ENCODE results near the gene OR2T27. TPM values are rescaled to one million over a fixed set of nuclear protein-coding genes. Genes with fewer than 3 reads are reported as not detected.
A peak's percentile ranks its signal among the peaks of the same experiment; 100 is the strongest.

The OR2T27 gene
- total RNA-seq, 1 experiment from 2014 or later: not detected

DNA sequence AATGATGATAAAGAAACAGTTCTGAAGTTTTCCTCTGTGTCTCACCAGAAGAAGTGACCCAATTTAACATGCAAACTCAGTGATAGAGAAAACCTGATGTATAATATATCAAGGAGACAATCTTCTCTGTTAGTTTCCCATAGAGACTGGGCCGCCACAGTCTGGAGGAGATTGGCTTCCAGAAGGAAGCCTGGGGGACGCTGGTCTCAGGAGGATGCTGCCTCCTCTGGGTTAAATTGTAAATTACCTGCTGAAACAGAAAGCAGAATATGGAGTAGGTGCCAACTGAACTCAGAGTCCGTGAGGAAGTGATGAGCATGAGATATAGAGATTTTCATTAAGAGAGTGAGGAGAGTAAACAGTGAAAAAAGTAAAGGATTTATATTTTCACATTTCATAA lies 31.5 kb upstream of the OR2T27 start:
- intact Hi-C loops (cut with micrococcal nuclease): loop anchor here (5.0 kb wide), 1 partner anchor 65 kb away; no protein-coding TSS in a partner anchor
- ATAC-seq: peak; percentile 80

More for the DNA sequence above, 31.5 kb upstream of the OR2T27 start:
- no peaks in the 10 kb centered on the region for H3K9me3 ChIP-seq (ENCODE audit: control insufficient read depth in 1 of 2, insufficient read depth in 1 of 2, low read depth in 1 of 2, low read length in 2 of 2)
- H3K4me2 ChIP-seq (ENCODE audit: low read length): no peak overlapping the region
- no peaks in the 10 kb centered on the region for H3K27me3 ChIP-seq (ENCODE audit: insufficient read depth, low read length)
- H3K9me2 ChIP-seq (ENCODE audit: insufficient read depth): no peaks in the 10 kb centered on the region
- no peak overlapping the region for H3K4me3 ChIP-seq (replicated peaks in 1 of 2; ENCODE audit: low read depth in 1 of 2, low read length in 2 of 2)
- H4K20me1 ChIP-seq (ENCODE audit: insufficient read depth): no peaks in the 10 kb centered on the region
- no peaks in the 10 kb centered on the region for H3K36me3 ChIP-seq (ENCODE audit: control insufficient read depth in 1 of 2, insufficient read depth in 2 of 2, low read length in 2 of 2)
- no peak overlapping the region for H3K27ac ChIP-seq (ENCODE audit: low read depth, low read length)
- DNase-seq (ENCODE audit: low read depth, low spot score): no peak
- TF ChIP-seq, protein P1, sequence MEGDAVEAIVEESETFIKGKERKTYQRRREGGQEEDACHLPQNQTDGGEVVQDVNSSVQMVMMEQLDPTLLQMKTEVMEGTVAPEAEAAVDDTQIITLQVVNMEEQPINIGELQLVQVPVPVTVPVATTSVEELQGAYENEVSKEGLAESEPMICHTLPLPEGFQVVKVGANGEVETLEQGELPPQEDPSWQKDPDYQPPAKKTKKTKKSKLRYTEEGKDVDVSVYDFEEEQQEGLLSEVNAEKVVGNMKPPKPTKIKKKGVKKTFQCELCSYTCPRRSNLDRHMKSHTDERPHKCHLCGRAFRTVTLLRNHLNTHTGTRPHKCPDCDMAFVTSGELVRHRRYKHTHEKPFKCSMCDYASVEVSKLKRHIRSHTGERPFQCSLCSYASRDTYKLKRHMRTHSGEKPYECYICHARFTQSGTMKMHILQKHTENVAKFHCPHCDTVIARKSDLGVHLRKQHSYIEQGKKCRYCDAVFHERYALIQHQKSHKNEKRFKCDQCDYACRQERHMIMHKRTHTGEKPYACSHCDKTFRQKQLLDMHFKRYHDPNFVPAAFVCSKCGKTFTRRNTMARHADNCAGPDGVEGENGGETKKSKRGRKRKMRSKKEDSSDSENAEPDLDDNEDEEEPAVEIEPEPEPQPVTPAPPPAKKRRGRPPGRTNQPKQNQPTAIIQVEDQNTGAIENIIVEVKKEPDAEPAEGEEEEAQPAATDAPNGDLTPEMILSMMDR (IDR thresholded peaks at IDR 0.05 in 2 of 3, conservative IDR thresholded peaks at IDR 0.05 in 1 of 3; ENCODE audit: borderline replicate concordance in 1 of 3, insufficient read depth in 1 of 3, low read depth in 2 of 3, low read length in 2 of 3): peak in 2 of 3 experiments; percentile 35 to 39; a peak in 3 of 6 replicates
- TF ChIP-seq CEBPB (IDR thresholded peaks at IDR 0.05; ENCODE audit: low read depth) (no peak), SP1 (IDR thresholded peaks at IDR 0.05; ENCODE audit: low read depth) (no peak), EGR1 (IDR thresholded peaks at IDR 0.05; ENCODE audit: low read depth) (no peak), RAD21 (IDR thresholded peaks at IDR 0.05; ENCODE audit: low read depth) (peak; percentile 51), FOSL1 (IDR thresholded peaks at IDR 0.05; ENCODE audit: low read depth) (no peak), EZH2 (IDR thresholded peaks at IDR 0.05) (no peak), TCF7L2 (IDR thresholded peaks at IDR 0.05; ENCODE audit: borderline replicate concordance, extremely low read depth, insufficient read depth, insufficient read length) (no peak), ZFX (IDR thresholded peaks at IDR 0.05) (no peak), POLR2AphosphoS5 (IDR thresholded peaks at IDR 0.05; ENCODE audit: low read depth, low read length) (no peak), YY1 (IDR thresholded peaks at IDR 0.05; ENCODE audit: extremely low read depth, insufficient replicate concordance, low read depth, low read length) (no peak), SRF (IDR thresholded peaks at IDR 0.05; ENCODE audit: low read depth) (no peak), CBX3 (IDR thresholded peaks at IDR 0.05; ENCODE audit: low read depth) (no peak)
- TF ChIP-seq, protein P2, sequence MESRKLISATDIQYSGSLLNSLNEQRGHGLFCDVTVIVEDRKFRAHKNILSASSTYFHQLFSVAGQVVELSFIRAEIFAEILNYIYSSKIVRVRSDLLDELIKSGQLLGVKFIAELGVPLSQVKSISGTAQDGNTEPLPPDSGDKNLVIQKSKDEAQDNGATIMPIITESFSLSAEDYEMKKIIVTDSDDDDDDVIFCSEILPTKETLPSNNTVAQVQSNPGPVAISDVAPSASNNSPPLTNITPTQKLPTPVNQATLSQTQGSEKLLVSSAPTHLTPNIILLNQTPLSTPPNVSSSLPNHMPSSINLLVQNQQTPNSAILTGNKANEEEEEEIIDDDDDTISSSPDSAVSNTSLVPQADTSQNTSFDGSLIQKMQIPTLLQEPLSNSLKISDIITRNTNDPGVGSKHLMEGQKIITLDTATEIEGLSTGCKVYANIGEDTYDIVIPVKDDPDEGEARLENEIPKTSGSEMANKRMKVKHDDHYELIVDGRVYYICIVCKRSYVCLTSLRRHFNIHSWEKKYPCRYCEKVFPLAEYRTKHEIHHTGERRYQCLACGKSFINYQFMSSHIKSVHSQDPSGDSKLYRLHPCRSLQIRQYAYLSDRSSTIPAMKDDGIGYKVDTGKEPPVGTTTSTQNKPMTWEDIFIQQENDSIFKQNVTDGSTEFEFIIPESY (IDR thresholded peaks at IDR 0.05; ENCODE audit: extremely low read depth, insufficient replicate concordance, low read length): no peak
- TF ChIP-seq, protein P3, sequence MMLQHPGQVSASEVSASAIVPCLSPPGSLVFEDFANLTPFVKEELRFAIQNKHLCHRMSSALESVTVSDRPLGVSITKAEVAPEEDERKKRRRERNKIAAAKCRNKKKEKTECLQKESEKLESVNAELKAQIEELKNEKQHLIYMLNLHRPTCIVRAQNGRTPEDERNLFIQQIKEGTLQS (IDR thresholded peaks at IDR 0.05): no peak
- TF ChIP-seq, protein P4, sequence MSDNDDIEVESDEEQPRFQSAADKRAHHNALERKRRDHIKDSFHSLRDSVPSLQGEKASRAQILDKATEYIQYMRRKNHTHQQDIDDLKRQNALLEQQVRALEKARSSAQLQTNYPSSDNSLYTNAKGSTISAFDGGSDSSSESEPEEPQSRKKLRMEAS (IDR thresholded peaks at IDR 0.05): no peak
- TF ChIP-seq, protein P5, sequence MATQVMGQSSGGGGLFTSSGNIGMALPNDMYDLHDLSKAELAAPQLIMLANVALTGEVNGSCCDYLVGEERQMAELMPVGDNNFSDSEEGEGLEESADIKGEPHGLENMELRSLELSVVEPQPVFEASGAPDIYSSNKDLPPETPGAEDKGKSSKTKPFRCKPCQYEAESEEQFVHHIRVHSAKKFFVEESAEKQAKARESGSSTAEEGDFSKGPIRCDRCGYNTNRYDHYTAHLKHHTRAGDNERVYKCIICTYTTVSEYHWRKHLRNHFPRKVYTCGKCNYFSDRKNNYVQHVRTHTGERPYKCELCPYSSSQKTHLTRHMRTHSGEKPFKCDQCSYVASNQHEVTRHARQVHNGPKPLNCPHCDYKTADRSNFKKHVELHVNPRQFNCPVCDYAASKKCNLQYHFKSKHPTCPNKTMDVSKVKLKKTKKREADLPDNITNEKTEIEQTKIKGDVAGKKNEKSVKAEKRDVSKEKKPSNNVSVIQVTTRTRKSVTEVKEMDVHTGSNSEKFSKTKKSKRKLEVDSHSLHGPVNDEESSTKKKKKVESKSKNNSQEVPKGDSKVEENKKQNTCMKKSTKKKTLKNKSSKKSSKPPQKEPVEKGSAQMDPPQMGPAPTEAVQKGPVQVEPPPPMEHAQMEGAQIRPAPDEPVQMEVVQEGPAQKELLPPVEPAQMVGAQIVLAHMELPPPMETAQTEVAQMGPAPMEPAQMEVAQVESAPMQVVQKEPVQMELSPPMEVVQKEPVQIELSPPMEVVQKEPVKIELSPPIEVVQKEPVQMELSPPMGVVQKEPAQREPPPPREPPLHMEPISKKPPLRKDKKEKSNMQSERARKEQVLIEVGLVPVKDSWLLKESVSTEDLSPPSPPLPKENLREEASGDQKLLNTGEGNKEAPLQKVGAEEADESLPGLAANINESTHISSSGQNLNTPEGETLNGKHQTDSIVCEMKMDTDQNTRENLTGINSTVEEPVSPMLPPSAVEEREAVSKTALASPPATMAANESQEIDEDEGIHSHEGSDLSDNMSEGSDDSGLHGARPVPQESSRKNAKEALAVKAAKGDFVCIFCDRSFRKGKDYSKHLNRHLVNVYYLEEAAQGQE (IDR thresholded peaks at IDR 0.05; ENCODE audit: low read depth): no peak
- H3K4me1 ChIP-seq (ENCODE audit: control insufficient read depth in 1 of 2, insufficient read depth in 2 of 2, low read length in 2 of 2): no peaks in the 10 kb centered on the region
- ChIA-PET RAD21 (ENCODE audit: low non-redundant PET in 1 of 2, low total read pairs in 2 of 2, uncharacterized antibody in 2 of 2, unreplicated experiment in 2 of 2) (no interaction called here), CTCF (no interaction called here), POLR2A (no interaction called here)
- H3K9ac ChIP-seq (ENCODE audit: low read length): no peak overlapping the region
- no TSS peak for BruUV-seq (replicated peaks)
- H2AFZ ChIP-seq (ENCODE audit: low read depth, low read length, poor library complexity, severe bottlenecking): no peak overlapping the region
- H3K79me2 ChIP-seq (ENCODE audit: insufficient read depth, low read length): no peaks in the 10 kb centered on the region

Measured in HCT116 (cell line).